Measurements from ENCODE around the gene RAB5IF. TPM values are rescaled to one million over a fixed set of nuclear protein-coding genes. Genes with fewer than 3 reads are reported as not detected.
"Not testable (repeated sequence)": the region's sequence is repeated elsewhere in the genome, so short reads cannot be mapped to it uniquely, and the experiment has no call there.

The RAB5IF gene
- polyA plus RNA-seq, 1 experiment = 92.4 TPM

- H3K27me3 ChIP-seq (ENCODE audit: control insufficient read depth, insufficient read depth, low read length) = no peaks in the 10 kb centered on the region
- no peak for TF ChIP-seq CTCF (IDR thresholded peaks at IDR 0.05; ENCODE audit: insufficient read depth, low read depth, low read length)
- POLR2A ChIA-PET = no interaction called here
- CTCF ChIA-PET = interaction anchor here (0.7 kb wide), 1 partner anchor 144 kb away, joined by 3 read pairs; no protein-coding TSS in a partner anchor
- no peak for DNase-seq (ENCODE audit: low read depth)
- no peaks in the 10 kb centered on the region for H3K36me3 ChIP-seq (ENCODE audit: control insufficient read depth, insufficient read depth, low read length)
- H3K4me3 ChIP-seq (ENCODE audit: low read depth, low read length) = no peak overlapping the region
Observed at GRCh38 chr20:36634342-36634741, 28.8 kb downstream of the RAB5IF start.

GRCh38 chr20:36638876-36639400 lies 33.4 kb downstream of the RAB5IF start:
- POLR2A ChIA-PET; CTCF ChIA-PET; H3K36me3 ChIP-seq (ENCODE audit: control insufficient read depth, insufficient read depth, low read length); DNase-seq (ENCODE audit: low read depth); H3K4me3 ChIP-seq (ENCODE audit: low read depth, low read length); H3K27me3 ChIP-seq (ENCODE audit: control insufficient read depth, insufficient read depth, low read length): not testable (repeated sequence)

- Histone ChIP-seq H3K4me3 (ENCODE audit: low read depth, low read length) (no peak overlapping the region), H3K27me3 (ENCODE audit: control insufficient read depth, insufficient read depth, low read length) (no peaks in the 10 kb centered on the region), H3K36me3 (ENCODE audit: control insufficient read depth, insufficient read depth, low read length) (no peaks in the 10 kb centered on the region)
- no peak for TF ChIP-seq CTCF (IDR thresholded peaks at IDR 0.05; ENCODE audit: insufficient read depth, low read depth, low read length)
- DNase-seq (ENCODE audit: low read depth) = no peak
- ChIA-PET CTCF (no interaction called here), POLR2A (no interaction called here)
Observed at GRCh38 chr20:36641506-36641843, 35.9 kb downstream of the RAB5IF start.

- CTCF ChIA-PET = interaction anchor here (2.8 kb wide), 1 partner anchor 13 kb away, joined by 9 read pairs; no protein-coding TSS in a partner anchor
- Histone ChIP-seq H3K4me3 (ENCODE audit: low read depth, low read length) (no peak overlapping the region), H3K36me3 (ENCODE audit: control insufficient read depth, insufficient read depth, low read length) (no peaks in the 10 kb centered on the region), H3K27me3 (ENCODE audit: control insufficient read depth, insufficient read depth, low read length) (no peaks in the 10 kb centered on the region)
- DNase-seq (ENCODE audit: low read depth) = no peak
- POLR2A ChIA-PET = no interaction called here
- TF ChIP-seq CTCF (IDR thresholded peaks at IDR 0.05; ENCODE audit: insufficient read depth, low read depth, low read length) = no peak
Observed at GRCh38 chr20:36642136-36642535, 36.6 kb downstream of the RAB5IF start.

GRCh38 chr20:36644032-36644705 lies 38.6 kb downstream of the RAB5IF start:
- ChIA-PET CTCF (interaction anchor here (0.6 to 2.8 kb wide), 3 partner anchors 15 to 32 kb away, joined by 3 to 9 read pairs (median 3); no protein-coding TSS in a partner anchor), POLR2A (no interaction called here)
- H3K27me3 ChIP-seq (ENCODE audit: control insufficient read depth, insufficient read depth, low read length) = no peaks in the 10 kb centered on the region

More at GRCh38 chr20:36644032-36644705, 38.6 kb downstream of the RAB5IF start:
- Histone ChIP-seq H3K36me3 (ENCODE audit: control insufficient read depth, insufficient read depth, low read length) (no peaks in the 10 kb centered on the region), H3K4me3 (ENCODE audit: low read depth, low read length) (no peak overlapping the region)
- no peak for TF ChIP-seq CTCF (IDR thresholded peaks at IDR 0.05; ENCODE audit: insufficient read depth, low read depth, low read length)
- DNase-seq (ENCODE audit: low read depth) = no peak

Data from BJ (cell line).